Uterus (tissue), 2 donors: ENCODE results near the gene PUDP.

Source experiments
- CTCF ChIP-seq, 4 experiments: fragments of 200-600 bp in 2 of 4; fragments of 450-650 bp in 2 of 4; sonication (generic) in 2 of 4; IDR thresholded peaks; one replicate each; pipeline ENCODE4 v1.5.1; 2016 to 2019; ENCODE audit warnings: antibody characterized with exemption in 4 of 4, mild to moderate bottlenecking in 2 of 4, moderate library complexity in 1 of 4
- POLR2A ChIP-seq, 2 donors: fragments of 450-650 bp; IDR thresholded peaks; one replicate each; pipeline ENCODE4 v1.6.1; 2016; ENCODE audit warnings: antibody characterized with exemption in 2 of 2, mild to moderate bottlenecking in 1 of 2, moderate library complexity in 1 of 2

GRCh38 chrX:7146020-7146702 lies 1.8 kb downstream of the PUDP start:
- TF ChIP-seq CTCF (IDR thresholded peaks at IDR 0.05), result no peak
- no peak for TF ChIP-seq POLR2A (IDR thresholded peaks at IDR 0.05)
